DMS 273 treated with DMSO at 0.1 percent for 48 hours (cell line): ENCODE measurements around the gene GALNT13.
"Not testable (repeated sequence)": the region's sequence is repeated elsewhere in the genome, so short reads cannot be mapped to it uniquely, and the experiment has no call there.

Experiments used
- DNase-seq: peaks from one replicate; lab custom pipeline; 2025; lab: John Stamatoyannopoulos, UW

GALNT13 gene

DNA sequence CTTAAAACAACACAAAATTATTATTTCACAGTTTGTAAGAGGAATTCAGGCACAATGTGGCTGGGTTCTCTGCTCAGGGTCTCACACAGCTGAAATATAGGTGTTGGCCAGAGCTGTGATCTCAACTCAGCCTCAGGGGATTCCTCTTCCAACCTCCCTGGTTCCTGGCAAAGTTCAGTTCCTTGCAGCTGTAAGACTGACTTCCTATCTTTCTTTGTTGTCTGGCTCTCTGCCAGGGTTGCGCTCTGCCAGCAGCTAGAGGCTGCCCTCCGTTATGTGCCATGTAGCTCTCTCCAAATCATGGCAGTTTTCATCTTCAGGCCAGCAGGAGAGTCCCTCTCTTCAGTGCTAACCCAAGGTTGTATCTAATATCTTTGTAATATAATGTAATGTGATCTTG, 554.3 kb downstream of the GALNT13 start:
- no peak for DNase-seq

DNA sequence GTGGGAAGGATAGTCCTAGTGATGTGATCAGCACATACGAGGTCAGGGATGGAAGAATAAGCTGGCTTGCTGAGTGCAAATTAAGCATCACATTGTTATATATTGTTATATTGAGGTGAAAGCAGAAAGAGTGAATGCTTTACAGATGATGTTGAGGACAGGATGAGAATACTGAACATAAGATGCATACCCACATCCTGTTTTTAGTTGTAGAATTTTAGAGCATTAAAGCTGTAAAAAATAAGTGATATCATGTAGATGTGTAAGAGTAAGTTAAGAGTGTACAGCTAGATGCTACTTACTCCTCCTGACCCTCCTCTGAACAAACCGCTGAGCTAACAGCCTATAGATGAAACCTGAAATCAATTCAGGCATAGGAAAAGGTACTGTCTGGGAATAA, 555.7 kb downstream of the GALNT13 start:
- DNase-seq = no peak

DNA sequence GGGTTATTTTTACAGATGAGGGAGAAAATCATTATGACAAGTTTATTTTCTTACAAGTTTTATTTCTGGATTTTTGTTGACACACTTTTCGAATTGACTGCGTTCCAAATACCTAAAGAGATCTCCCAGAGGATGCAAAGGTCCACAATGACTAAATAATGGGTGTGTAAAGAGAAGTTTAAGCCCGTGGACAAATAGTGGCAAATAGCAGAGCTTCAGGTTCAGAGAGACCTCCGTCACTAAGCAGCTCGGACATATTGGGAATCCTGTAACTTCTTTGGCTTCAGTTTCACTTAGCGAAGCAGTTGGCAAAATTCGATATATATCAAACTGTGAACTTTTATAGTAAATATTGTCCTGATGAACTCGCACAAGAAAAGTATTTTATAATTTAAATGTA, 556.3 kb downstream of the GALNT13 start:
- DNase-seq = no peak

DNA sequence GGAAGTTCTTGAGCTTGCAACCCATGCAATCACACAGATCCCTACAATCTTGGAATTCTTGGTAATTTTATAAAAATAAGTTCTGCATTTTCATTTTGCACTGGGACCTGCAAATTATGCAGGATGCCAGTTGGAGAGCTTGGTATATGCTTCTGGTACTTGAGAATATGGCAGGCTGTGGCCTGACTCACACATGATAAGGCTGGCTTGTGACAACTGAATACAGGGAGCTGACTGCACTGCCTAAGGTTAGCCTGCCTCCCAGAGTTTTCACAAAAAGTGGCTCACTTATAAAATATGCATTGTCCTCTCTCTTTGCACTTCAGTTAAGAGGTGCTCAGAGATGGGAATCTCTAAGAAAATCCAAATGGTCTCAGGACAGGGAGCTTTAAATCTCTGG, 561.3 kb downstream of the GALNT13 start:
- DNase-seq = no peak

DNA sequence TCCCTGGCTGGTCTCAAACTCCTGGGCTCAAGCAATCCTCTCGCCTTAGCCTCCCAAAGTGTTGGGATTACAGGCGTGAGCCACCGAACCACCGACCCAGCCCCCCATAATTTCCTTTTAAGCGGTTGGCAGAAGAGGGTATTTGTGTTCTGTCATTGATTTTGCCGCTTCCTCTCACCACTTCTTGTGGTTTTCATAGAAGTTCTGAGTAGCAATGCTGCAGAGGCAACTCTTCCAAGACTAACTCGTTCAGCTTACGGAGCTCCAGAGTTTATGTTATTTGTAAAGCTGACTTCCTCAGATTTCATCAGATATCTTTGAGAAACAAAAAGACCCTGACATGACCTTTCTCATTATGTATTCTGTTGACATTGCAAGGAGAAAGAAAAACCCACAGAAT, 565.4 kb downstream of the GALNT13 start:
- no peak for DNase-seq

DNA sequence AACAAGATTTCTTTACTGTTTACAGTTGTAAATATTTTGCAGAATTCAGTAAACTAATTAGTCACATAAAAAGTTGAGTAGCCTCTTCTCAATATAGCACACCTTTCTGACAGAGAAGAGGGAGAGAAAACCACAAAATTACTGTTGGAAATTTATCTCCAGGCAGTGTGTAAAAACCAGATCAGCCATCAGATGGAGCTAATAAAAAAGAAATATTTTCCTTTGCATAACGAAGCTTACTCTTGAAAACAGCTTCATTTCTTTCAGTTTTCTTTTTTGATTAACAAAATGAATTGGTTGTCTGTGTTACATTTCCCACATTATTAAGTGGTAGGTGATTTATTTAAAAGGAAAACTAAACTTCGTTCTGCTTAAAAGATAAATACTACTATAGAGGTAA, 567.4 kb downstream of the GALNT13 start:
- no peak for DNase-seq

DNA sequence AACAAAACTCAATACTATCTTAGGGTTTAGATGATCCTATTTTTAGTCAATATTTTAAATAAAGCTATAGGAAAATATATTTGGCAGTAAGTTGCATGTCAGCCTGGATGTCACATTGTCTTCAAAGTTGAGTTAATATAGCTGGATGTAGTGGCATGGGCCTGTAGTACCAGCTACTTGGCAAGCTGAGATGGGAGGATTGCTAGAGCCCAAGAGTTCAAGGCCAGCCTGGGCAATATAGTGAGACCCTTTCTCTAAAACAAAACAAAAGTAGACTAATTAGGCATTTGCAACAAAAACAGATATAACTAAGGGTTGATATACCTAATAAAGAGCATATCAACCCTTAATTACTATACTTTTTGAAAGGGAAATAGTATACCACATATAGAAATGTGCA, 572.2 kb downstream of the GALNT13 start:
- DNase-seq = no peak

DNA sequence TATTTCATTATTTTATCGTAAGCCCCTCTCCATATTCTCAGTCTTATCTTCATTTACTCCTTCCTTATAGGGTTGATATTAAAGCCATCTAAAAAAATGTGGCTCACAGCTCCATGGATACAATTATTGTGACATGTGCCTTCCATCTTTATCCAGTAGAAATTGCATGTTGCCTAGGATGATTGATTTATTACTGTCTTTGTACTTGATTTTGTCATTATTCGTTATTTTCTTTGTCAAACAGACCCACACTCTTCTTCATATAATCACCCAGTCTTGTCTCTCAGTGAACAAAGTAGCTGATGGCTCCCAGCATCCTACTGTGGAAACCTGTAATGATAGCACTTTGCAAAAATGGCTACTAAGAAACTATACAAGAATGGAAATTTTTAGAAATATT, 574.6 kb downstream of the GALNT13 start:
- DNase-seq = no peak

DNA sequence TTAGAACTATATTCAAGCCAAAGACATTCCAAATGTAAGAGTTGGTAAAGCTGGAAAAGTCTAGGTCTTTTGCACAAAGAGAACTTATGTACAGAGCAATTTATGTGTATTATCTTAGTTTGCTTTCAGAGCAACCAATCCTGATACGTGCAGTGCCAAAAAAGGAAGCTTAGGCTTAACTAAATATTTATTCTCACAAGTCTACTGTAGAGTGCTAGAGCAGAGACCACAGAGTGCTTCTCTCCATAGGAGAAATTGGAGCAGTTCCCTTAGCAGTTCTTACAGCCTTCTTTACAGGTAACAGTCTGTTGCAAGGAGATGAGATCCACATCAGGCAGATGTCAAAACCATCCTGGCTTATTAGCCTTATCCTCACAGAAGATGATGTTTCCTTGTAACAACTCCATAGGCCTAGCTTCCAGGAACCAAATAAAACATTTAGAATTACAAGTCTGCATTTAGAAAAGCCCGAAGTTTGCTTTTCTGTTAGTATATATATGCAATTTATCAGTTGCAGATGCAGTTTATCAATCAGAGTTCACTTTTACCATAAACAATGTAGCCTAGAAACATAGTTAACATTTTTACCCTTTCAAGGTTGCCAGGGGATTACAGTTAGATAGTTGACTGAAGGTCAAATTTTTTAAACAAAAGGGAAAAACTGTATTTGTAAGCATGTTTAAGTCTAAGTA, 576.2 kb downstream of the GALNT13 start:
- no peak for DNase-seq

DNA sequence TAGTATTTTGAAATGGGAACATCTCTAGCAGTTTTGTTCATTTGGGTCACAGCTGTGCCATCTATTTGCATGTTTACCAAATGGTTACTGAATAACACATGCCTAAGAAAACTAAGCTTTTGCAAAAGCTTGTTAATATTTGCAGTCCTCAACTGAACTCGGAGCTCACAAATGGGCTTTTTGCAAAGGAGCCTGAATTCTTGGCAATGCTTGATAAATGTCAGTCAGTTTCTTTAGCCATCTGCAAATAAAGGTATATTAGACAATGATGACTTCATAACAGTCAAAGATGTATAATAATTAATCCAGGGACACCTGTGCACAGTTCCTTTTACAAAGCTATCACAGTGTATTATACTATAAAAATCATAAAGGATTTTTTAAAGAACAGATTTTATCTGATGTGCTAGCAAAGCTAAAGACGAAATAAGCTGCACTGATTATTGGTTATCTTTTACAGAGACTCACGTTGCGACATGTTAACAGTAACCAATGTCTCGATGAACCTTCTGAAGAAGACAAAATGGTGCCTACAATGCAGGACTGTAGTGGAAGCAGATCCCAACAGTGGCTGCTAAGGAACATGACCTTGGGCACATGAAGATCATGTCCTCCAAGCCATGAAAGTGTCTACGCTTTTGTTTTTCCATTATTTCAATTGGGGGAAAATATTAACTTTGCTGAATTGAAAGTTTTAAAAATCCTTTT, 578.4 kb downstream of the GALNT13 start:
- no peak for DNase-seq

DNA sequence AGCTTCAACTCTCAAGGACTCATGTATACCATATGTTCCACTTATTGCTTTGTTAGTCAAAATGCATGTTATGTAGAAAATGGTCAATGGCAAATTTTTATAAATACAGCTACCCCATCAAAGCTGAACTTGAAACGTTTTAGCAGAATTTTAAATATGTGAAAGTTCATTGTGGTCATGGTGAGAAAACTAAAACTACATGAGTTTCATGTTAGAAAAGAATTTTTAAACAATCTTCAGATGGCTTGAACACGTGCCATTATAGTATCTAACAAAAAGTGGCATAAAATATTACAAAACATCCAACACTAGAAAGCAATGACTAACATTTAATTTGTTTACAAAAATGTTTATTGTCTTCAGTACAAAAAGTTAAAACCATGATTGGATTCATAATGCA, 580.7 kb downstream of the GALNT13 start:
- DNase-seq = no peak

DNA sequence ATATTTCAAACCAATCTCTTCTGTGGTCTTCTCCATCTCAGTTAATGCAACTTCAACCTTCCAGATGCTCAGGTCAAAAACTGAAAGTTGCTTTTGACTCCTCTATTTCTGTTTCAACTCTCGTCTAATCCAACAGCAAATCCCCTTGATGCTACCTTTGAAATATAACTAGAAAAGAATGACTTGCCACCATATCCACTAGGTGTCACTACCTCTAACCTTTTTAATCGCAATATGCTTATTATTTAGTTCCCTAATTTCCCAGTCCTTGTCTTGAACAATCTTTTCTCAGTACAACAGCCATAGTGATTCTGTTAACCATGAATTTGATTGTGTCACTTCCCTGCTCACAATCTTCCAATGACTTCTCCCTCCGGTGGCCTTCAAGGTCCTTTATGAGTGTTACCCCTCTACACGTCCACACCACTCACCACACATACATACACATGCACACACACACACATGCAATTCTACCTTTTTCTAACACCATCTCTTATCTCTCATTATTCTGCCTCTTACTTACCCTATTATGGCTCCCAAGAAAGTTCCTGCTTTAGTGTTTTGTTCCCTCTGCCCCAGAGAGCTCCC, 581.3 kb downstream of the GALNT13 start:
- no peak for DNase-seq

DNA sequence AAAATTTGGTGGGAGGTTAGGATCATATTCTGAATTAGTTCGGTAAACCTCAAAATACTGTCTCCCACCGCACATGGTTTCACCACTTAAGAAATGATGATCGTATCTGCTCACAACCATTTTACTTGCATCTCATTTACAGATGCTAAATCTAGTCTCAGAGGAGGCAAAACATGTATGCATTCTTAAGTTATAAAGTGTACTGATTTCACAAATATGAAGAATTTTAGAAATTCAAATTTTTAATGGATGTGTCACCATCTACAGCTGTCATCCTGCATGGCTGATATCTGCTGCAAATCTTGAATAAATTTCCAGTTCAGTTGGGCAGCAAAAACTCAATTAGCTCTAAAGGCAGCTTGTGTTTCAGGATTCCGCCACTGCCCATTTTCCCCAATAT, 583.4 kb downstream of the GALNT13 start:
- DNase-seq = no peak

DNA sequence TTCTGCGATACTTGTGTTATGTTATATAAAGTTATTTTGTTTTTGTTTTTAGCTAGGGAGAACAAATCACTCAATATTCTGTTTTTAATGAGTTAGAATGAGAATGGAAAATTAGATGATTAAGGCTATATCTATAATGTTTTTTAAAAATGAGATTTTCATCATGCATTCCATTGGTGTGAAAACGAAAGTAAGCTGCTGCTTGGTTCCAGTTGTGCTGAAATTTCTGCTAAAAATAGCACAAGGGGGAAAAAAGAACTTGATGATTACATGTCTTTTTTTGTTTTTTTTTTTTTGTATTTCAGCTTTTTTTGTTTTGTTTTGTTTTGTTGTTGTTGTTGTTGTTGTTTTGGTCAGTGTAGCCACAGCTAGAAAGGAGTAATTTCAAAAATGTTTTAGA, 584.1 kb downstream of the GALNT13 start:
- DNase-seq = no peak

DNA sequence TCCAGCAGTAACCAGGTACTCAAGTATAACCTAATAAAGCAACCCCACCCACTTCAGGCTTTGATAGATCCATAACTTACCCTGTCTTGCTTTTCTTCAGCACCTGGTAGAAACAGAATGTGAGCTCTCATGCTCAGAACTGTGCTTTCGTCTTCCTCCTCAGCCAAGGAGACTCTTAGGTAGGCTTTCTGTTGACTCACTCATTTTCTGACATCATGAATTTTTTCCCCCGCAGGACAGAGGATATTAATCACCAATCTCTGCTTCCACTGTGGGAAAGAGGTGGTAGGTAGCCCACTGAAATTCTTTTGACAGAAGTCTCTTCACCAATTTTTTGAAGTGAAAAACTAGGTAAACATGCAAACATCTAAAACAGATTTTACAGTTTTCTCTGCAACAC, 585.6 kb downstream of the GALNT13 start:
- DNase-seq = no peak

DNA sequence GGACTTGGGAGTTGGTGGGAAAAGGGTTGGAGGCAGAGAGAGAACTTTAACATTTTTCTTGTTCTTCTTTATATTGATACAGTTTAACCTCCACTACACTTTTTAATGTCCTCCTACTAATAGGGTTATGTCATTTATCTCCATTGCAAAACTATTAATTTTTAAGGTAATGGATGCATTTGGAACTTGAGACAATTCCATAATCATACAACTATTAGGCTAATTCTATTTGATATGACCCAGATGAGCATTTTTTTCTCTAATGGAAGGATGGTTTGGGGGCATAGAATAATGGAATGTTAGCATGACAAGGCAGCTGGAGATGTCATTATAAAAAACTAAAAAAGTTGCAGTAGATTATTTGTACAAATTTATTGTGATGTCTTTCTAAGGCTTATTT, 587.6 kb downstream of the GALNT13 start:
- no peak for DNase-seq

DNA sequence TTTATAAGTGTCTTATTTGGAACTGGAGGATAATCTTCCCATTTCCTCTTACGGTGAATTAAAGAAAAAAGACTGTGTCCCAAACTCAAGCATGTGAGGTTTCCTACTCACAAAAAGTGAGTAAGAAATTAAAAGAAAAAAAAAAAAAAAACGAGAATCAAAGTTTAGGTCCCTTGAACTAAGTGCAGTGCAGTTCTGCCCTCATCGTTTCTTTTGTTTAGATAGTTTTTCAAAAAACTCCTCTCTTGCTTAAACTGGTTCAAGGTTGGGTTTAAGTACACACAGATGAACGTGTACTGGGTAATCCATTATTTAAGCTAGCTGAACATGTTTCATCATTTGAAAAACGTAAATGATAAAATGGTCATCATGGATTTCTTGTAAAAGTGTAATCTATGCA, 590.9 kb downstream of the GALNT13 start:
- no peak for DNase-seq

DNA sequence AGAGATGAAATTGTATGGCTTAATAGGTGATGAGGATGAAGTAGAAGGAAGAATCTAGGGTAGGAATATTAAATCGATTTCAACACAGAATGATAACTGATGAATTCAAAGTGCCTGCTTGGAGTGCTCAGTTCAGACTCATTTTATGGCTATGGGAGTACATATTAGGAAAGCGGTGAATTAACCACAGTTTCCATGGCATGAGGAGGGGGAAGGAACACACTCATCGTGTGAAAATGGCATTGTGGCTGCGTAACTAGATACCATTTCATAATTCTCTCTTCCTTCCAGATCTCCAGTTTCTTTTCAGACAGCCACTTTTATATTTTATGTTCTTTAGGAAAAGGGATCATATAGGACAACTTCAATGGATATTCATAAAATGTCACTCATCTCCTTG, 594.5 kb downstream of the GALNT13 start:
- DNase-seq = no peak

DNA sequence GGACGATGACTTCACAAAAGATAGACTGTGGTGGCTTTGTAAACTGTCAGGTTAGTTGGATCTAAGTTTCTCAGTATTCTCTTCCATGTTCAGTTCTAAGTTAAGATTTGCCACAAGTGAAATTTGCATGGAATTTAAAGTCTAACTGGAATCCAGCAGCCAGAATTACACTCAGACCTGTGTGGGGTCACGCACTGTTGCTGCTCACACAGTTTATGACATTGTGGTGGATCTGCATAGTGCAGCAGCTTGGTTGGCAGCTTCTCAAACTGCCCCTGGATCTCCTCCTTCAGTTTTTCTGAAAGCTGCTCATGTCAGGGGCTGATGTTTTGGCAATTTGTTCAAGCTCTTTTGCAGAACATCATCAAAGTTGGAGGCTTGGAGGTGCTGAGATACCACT, 598.7 kb downstream of the GALNT13 start:
- no peak for DNase-seq

DNA sequence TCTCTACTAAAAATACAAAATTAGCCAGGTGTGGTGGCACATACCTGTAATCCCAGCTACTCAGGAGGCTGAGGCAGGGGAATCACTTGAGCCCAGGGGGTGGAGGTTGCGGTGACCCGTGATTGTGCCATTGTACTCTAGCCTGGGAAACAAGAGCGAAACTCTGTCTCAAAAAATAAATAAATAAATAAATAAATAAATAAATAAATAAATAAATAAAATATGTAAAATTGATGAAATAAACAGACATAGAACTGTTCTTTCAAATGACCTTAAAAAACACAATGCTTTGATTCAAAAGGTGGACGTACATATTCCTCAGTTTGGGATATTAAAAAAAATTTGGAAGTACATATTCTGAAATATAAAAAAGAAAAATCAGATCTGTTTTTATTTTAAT, 599.8 kb downstream of the GALNT13 start:
- DNase-seq = not testable (repeated sequence)

DNA sequence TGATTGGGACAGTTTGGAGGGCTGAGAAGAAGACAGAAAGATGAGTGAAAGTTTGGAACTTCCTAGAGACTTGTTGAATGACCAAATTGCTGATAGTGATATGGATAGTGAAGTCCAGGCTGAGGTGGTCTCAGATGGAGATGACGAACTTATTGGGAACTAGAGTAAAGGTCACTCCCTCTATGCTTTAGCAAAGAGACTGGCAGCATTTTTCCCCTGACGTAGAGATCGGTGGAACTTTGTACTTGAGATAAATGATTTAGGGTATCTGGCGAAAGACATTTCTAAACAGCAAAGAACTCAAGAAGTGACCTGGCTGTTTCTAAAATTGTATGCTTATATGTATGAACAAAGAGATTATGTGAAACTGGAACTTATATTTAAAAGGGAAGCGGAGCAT, 605.6 kb downstream of the GALNT13 start:
- DNase-seq = no peak

DNA sequence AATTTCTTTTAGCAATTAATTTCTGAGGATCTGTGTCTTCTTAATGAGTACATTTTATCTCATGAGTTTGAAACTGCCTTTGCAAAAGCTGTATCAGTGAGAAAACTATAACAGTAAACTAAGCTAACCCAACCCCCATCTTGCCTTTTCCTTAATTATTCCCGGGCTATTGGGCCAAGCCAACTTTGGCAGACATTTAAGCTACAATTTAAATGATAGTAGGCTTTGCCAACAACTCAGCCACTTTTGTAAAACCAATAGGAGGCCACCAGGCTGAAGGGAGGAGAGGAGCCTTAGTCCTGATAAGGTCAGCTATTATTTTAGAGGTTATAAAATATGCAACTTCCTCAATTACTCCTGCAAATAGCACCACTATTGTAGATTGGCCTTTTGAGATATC, 608.8 kb downstream of the GALNT13 start:
- no peak for DNase-seq

DNA sequence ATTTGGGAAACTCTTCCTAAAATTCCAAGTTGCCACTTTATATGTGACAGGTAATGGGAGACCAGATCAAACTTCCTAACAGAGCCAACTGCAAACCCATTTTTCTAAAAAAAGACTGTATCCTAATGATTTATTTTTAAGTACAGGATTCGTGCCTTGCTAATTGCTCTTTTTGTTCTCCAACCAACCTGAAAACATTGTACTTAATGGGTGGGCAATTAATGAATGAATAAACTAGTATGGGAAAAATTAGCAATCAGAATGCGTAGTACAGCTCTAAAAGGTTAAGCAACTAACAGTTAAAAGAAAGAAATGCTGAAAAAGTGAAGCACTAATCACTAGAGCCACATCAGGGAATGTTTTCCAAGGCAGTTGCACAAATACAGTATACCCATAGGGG, 609.6 kb downstream of the GALNT13 start:
- DNase-seq = no peak
